Gastrocnemius medialis (tissue), 4 donors: ENCODE measurements around the gene CCDC146.
"Not testable (repeated sequence)": the region's sequence is repeated elsewhere in the genome, so short reads cannot be mapped to it uniquely, and the experiment has no call there.

Experiments
- CTCF ChIP-seq, 5 experiments: fragments of 450-650 bp in 3 of 5; fragments of 200-600 bp in 2 of 5; sonication (generic) in 2 of 5; IDR thresholded peaks in 4 of 5; conservative IDR thresholded peaks in 1 of 5; 1 replicate in 4 of 5; 2 replicates in 1 of 5; pipeline ENCODE4 v1.5.1; 2016 to 2019; ENCODE audit warnings: antibody characterized with exemption in 5 of 5, mild to moderate bottlenecking in 3 of 5, moderate library complexity in 3 of 5
- POLR2A ChIP-seq, 2 donors: fragments of 450-650 bp; IDR thresholded peaks; one replicate each; pipeline ENCODE4 v1.6.1; 2017; ENCODE audit warnings: antibody characterized with exemption in 2 of 2, mild to moderate bottlenecking in 2 of 2, moderate library complexity in 2 of 2

GRCh38 chr7:77175274-77175800, 52.9 kb downstream of the CCDC146 start:
- not testable (repeated sequence) for TF ChIP-seq CTCF (IDR thresholded peaks at IDR 0.05 in 4 of 5, conservative IDR thresholded peaks at IDR 0.05 in 1 of 5); POLR2A (IDR thresholded peaks at IDR 0.05)
